Activated T-helper 1 cell treated with Interleukin-2 at 50 U/mL for 16 hours (primary cell): ENCODE data around the gene CSNK1A1L.

Source experiments
- DNase-seq: peaks from one replicate; pipeline ENCODE4 v3.0.0-alpha.2; 2020; ENCODE audit warnings: low read depth

CSNK1A1L gene

DNA sequence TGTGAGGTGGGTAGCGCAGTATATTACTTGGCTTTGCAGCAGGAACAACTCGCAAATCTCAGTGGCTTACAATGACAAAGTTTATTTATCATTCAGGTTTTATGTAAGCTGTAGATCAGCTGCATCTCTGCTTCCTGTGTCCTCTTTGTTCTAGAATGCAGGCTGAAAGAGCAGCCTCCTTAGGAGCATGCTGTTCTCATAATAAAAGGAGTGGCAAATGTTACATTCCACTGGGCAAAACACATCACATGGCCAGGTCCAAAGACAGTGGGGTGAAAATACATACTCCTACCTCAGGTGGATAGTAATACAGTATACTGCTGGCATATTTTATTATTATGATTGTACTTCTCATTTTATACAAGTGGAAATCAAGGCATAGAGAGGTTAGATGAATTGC, 1.2 kb upstream of the CSNK1A1L start:
- no peak for DNase-seq

DNA sequence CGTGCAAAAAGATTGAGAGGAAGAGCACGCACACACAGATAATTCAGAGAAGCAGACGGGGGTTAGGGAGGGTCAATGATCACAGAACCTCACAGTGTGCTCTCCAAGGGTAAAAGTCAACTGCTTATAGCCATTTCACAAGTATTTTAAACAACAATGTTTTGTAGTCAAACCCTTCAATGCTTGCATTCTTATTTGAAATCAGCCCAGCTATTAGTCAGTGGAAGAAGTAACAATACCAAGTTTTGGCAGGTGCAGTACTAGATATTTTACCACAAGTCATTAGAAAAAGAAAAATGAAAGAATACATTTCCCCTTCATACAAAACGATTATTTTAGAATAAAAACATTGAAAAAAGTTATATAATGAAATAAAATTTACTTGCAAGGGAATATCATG, 2.6 kb downstream of the CSNK1A1L start:
- no peak for DNase-seq

DNA sequence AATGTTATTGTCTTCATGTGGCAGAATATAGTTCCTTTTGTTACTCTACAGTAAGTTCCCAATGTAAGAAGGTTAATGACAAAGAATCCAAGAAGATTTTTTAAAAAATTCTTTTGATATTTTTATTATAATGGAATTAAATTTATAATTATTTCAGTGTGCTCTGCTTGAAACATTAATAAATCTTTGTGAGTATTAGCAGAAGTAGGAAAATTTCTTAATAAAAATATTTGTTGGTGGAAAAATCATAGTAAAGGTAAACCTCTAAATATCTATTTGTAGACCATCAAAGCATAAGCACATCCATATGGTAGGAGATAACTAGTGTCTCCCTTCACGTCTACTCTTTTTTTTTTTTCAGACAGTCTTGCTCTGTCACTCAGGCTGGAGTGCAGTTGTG, 4.3 kb downstream of the CSNK1A1L start:
- no peak for DNase-seq

DNA sequence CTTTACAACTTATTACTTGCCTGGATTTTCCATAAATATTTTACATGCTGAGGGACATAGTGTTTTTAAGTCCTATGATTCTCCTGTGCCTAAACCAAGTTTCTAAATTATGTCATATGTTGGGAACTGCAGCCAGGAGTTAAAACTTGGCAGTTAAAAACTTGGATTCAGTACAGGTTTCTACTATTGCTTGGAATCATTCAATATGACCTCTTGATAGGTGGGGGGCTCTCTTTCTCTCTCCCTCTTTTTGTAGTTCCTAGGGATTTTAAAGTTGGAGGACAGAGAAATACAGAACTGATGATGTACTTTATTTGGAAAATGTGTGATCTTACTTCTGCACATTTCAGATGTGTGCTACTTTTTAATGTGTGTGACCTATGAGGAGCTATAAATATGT, 4.7 kb downstream of the CSNK1A1L start:
- DNase-seq = no peak

DNA sequence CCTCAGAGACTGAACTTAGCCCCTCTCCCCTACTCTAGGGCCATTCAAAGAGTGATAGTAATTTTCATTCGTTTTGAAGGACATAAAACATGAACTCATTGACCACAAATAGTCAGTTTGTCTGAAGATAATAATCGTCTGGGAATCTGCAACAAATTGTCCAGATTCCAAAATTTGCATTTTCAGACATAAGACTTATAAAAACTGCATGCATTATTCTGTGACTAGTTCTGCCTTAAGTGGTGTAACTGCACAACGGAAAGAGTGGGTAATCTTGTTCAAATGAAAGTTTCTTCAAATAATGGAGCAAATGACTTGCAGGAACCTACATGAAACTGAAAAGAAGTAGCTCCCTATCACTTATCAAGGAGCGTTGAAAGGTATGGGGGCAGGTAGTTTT, 8.4 kb downstream of the CSNK1A1L start:
- no peak for DNase-seq

DNA sequence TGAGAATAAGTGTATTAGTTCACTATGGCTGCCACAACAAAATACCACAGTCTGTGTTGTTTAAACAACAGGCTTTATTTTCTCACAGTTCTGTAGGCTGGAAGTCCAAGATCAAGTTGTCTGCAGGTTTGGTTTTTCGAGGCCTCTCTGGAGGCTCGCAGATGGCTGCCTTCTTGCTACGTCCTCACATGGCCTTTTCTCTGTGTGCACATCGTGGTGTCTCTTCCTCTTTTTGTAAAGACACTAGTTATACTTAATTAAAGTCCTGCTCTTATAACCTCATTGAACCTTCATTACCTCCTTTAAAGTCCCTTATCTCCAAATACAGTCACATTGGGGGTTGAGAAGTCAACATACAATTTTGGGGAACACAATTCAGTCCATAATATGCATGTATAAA, 10.6 kb downstream of the CSNK1A1L start:
- no peak for DNase-seq

DNA sequence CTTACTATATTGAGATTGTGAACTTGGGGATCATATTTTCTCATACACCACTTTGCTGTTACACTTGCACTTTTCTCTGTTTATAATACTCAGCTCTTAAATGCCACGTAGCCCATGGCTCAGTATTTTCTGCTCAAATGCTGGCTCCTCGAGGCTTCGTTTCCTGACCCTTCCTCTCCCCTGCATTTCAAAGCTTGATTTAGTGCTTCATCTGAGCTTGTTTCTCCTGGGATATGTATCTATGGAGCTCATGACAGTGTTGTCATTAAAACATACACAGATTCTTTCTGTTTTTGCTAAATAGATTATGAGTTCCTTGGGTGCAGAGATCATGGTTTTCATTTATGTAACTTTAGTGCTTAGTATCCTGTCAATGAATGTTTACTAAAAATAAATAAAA, 11.4 kb downstream of the CSNK1A1L start:
- DNase-seq = no peak

DNA sequence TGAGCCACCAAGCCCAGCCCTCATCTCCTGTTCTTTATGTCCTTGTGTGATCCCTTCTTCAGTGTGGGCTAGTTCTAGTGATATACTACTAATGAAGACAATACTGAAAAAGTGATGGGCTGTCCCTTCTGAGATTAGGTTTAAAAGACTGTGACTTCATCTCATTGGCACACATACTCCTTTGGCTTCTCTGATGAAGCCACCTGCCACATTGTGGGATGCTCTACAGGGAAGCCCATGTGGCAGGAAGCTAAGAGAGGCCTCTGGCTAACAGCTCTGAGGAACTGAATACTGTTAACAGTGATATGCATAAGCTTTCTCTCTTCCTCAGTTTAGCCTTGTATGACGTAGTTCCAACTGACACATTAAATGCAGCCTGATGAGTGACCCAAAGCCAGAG, 13.6 kb downstream of the CSNK1A1L start:
- no peak for DNase-seq

DNA sequence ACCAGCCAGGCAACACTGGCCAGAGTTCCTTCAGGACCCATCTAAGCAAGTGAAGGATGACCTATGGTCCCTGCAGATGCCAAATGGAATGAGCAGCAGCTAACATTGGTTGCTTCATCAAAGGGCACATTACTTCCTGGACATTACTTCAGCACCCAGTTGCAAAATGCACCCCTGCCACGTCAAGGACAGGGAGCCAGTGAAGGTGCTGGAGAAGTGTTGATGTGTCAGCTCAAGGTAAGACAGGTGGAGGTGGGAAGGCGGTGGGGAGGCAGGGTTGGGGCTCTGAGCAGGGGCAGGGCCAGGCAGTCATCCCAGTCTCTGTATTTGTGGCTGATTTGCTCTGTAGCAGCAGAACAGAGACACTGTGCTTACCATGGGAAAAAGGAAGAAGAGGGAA, 14.6 kb downstream of the CSNK1A1L start:
- DNase-seq = no peak

DNA sequence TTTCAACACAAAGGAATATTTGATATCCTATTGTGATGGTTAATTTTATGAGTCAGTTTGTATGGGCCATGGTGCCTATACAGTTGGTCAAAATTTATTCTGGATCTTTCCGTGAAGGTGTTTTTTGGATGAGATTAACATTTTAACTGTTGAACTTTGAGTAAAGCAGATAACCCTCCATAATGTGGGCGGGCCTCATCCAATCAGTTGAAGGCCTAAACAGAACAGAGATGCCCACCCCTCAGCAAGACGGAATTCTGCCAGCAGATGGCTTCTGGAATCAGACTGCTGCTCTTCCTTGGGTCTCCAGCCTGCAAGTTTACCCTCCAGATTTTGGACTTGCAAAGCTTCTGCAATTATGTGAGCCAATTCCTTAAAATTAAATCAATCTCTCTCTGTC, 16.0 kb downstream of the CSNK1A1L start:
- no peak for DNase-seq

DNA sequence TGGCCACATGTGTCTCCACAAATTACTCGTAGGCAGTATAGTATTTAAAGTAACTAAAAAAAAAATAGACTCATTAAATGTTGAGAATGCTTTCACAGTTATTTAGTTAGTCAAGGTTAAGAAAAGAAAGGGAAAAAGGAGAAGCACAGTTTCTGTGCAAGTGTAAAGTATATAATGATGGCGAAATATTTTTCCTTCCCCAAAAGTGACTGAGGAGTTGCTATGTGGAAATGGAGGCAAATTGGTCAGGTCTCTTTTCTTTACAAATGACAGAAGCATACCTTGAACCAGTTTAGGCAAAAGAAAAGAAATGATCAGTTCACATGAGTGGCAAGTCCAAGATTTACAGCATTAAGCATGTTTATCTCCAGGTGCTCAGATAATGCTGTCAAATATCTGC, 18.0 kb downstream of the CSNK1A1L start:
- DNase-seq = no peak

DNA sequence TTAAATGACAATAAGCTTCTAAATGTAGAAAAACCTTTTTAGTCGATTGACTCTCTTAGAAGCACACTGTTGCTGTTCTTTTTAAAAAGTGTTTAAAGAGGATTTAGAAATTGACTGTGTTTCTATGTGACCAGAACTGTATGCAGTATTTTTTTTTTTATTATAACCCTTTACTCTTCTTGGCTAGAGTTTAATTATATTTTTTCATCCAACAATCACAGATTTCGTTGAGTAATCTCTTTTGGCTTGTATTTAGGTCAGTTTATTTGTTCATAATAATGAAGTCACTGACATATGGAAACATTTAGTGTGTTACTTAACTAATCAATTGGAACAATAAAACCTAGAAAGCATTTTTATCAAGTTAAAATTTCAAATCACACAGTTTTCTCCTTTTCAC, 19.9 kb downstream of the CSNK1A1L start:
- no peak for DNase-seq

DNA sequence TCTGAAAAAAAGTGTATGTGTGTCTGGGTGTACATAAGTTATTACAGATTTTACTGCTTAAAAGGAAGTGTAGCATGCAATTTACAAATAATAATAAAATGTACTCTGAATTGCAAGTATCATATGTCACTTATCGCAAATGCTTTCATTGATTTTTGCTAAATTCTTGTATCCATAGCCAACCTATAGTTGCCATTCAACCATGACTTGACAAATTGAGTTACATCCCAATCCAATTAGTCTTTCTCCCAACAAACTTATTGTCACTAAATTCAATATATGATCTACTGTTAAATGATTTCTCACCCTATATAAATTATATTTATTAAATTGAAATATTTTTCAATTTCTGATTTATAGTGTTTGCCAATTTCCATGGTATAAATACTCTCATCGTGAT, 28.6 kb downstream of the CSNK1A1L start:
- no peak for DNase-seq

DNA sequence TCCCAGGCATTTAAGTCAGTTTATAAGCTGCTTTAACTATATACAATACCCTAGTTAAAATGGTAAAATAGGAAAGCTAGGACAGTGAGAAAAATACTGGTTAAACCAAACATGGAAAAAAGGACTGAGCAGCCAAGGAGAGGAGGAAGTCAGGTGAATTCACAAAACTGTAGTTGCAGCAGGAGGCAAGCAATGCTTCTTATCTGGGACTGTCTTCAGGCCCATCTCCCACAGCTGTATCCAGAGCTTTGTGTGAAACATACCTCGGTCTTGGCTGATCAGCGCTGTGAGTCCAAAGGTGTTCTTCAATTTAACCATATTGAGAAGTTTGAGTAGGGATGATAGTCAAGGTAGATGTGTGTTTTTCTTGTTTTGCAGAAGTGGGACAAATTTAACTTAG, 30.3 kb downstream of the CSNK1A1L start:
- no peak for DNase-seq

DNA sequence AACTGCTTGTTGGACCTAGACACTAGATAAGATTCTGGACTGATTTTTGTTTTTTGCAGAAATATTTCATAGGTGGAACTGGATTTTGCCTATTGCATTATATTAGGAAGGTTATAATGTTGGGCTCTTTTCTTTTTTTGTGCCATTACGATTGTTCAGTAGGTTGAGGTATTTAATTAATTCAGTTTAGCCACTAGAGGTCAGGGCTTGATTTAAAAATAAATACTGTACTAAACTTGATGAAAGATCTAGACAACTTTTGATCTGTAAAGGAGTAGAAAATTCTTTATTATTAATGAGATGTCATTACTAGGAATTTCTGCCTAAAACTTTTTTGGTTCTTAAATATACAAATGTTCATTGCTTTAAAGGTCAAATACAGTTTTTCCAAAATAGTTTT, 30.8 kb downstream of the CSNK1A1L start:
- DNase-seq = no peak

DNA sequence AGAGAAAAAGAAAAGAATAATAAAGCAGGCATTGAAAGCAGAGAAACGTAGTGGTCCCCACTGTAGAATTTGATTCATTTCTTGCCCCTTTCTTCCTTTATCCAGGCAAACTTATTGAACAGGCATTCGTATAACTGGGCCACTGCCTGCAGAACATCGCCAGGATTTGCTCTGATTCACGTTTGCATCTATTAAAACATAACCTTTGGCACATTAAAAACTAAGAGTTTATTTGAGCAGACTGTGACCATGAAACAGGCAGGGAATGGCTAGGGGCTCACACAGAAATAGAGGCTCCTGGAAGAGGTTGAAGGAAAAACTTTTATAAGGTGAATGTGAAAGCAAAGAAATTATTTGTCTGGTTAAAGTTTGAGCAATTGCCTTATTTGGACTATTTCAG, 33.4 kb downstream of the CSNK1A1L start:
- no peak for DNase-seq

DNA sequence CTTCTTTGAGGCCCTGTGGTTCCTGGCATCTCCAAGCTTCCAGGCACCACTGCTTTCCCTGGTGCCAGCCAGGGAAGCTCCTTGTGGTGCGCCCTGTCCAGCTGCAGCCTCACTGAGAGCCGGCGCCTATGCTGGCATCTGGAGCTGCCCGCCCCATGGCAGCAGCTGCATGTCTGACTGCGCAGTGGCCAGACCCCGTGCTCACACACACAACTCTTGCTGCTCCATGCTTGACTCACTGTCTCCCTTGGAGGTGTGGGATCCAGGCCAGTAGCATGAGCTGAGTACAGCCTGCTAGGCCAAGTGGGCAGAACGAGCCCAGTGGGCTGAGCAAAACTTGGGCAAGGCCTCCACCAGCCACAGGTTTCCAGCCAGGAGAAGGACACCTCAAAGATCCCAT, 34.5 kb downstream of the CSNK1A1L start:
- DNase-seq = no peak

DNA sequence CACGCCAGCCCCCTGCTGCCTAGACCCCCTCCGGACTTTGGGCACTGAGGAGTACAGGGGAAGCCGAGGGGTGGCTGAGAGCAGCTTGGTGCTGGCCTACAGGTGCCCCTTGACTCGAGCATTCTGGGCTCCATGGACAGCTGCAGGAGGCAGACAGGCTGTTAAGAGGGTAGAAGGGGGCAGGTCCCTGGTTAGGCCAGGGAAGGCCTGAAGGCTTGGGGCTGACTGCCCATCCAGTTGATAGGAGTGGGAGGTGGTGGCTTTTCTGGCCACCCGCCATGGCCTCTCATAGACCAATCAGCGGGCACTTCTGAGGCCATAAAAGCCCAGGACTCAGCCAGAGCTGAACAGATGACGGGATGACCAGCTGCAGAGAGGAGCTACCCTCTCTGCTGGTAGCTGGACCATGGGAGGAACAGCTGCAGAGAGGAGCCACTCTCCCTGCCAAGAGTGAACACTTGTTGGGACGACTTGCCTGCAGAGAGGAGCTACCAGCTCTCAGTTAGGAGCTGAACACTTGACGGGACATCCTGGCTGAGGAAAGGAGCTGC, 35.2 kb downstream of the CSNK1A1L start:
- DNase-seq = no peak

DNA sequence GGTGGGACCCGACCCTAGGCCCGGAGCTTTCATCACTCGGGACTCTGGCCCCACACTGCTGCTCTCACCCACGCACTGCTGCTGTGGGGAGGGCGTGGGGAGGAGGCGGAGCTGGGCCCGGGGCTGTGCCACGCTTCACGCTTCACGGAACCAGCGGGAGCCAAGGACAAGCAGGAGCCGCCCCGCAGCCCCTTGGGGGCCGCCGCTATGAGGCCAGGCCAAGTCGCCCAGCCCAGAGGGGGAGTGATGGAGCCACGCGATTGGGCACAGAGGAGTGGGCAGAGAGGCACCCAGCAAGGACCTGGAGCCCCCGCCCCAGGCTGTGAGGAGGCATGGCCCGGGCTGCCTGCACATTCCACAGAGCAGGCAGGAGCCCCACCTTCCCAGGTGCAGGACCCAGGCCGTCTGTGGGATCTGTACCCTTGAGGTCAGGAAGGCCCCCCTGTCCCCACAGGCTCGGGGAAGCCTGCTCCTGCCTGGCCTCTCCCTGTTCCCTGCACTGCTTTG, 35.8 kb downstream of the CSNK1A1L start:
- DNase-seq = no peak

DNA sequence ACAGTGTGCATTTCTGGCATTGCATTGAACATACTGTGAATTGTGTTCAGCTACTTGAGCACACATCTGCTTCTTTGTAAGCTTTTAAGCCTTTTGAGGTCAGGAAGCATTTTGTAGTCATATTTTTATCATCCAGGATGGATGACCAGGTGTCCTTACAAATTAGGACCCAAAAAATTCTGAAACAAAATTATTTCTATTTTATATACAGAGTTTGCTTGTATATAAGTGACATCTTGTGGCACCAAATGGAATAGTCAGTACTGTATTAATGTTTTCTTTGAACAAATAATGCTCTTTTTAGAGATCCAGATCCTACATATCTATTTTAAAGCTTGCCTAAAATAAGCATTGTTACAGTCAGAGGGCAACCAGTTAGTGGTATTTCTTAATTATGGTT, 36.5 kb downstream of the CSNK1A1L start:
- no peak for DNase-seq

DNA sequence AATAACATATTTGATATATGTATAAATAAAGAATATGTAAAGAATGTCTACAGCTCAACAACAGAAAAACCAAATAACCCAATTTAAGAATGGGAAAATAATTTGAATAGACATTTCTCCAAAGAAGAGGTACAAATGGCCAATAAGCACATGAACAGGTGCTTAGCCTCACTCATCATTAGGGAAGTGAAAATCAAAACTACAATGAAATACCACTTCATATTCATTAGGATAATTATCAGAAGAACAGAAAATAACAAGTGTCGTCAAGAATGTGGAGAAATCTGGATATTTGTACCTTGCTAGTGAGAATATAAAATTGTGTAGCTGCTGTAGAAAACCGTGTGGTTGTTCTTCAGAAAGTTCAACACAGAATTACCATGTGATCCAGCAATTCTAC, 37.6 kb downstream of the CSNK1A1L start:
- DNase-seq = no peak

DNA sequence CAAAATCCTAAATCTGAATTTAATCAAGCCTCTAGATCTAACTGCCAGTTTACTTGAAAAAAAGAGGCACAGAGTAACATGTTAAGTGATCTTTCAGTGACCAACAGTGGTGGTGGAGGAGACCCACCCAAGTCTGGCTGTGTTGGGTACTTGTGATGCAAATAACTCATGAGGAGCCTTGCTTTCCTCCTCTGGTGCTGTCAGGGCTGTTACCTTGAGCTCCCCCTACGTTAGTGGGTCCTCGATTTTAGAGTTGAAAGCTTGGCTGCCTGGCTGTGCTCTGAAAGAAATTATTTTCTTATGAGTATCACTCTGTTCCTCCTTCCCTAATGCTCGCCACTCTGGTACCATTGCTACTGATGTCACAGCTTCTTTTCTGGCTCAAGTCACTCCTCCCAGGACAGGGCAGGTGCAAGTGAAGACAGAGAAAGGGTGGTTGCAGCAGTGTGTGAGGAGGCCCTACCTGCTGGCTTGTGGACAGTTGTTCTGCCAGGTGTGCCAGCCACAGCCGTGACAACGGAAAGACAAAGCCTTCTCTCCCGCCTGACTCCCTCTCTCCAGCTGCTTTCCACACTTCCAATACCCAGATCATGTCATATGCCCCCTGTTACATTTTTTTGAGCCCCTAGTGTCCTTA, 39.5 kb downstream of the CSNK1A1L start:
- DNase-seq = no peak

DNA sequence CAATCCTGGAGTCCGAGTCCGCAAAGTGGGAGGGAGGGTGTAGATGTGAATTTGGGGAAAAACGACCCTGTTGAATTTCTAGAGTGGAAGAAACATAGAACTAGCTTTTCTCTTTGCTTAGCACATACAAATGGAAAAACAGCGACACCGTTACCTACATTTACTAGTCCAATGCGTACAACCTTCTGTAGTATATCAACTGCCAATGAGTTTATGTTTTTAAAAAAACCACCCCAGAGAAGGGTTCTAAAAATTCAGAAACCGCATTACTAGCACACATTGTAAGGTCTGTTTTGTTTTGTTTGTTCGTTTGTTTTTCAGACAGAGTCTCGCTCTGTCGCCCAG, 45.6 kb downstream of the CSNK1A1L start:
- no peak for DNase-seq
